ENCODE measurements around the gene KCNQ2.

GRCh38 chr20:63417097-63417737 lies 55.2 kb downstream of the KCNQ2 start:
- no peak for TF ChIP-seq EZH2phosphoT487 (IDR thresholded peaks at IDR 0.05; ENCODE audit: low read depth)
- no peak for TF ChIP-seq CTCF (IDR thresholded peaks at IDR 0.05; ENCODE audit: low read depth, low read length)

Data from OCI-LY3 (cell line).